Stimulated activated CD8-positive, alpha-beta memory T cell treated with anti-CD3 and anti-CD28 coated beads, Interleukin-15, amount 100 ng/mL, for 4 hours (primary cell): Measurements from ENCODE around the gene HNRNPUL1.
"Not testable (repeated sequence)": the region's sequence is repeated elsewhere in the genome, so short reads cannot be mapped to it uniquely, and the experiment has no call there.

Experiments
- DNase-seq, 2 donors: peaks; one replicate each; pipeline ENCODE4 v3.0.0-alpha.2; 2020; ENCODE audit warnings: low read depth in 2 of 2

HNRNPUL1 gene

GRCh38 chr19:41276231-41276630 lies 12.1 kb downstream of the HNRNPUL1 start:
- no peak for DNase-seq

DNA sequence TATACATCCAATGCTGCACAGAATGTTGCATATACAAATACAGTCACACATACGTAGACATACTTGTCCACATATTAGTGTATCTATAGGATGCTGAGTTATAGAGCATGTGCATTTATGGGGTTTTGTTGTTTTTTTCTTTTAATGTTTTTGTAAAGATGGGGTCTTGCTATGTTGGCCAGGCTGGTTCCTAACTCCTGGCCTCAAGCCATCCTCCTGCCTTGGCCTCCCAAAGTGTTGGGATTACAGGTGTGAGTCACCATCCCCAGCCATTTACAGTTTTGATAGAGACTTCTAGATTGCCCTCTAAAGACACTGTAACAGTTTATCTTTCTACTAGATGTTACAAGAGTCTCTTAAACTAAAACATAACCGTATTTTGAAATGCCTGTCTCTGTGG lies 14.3 kb downstream of the HNRNPUL1 start:
- DNase-seq, result no peak

DNA sequence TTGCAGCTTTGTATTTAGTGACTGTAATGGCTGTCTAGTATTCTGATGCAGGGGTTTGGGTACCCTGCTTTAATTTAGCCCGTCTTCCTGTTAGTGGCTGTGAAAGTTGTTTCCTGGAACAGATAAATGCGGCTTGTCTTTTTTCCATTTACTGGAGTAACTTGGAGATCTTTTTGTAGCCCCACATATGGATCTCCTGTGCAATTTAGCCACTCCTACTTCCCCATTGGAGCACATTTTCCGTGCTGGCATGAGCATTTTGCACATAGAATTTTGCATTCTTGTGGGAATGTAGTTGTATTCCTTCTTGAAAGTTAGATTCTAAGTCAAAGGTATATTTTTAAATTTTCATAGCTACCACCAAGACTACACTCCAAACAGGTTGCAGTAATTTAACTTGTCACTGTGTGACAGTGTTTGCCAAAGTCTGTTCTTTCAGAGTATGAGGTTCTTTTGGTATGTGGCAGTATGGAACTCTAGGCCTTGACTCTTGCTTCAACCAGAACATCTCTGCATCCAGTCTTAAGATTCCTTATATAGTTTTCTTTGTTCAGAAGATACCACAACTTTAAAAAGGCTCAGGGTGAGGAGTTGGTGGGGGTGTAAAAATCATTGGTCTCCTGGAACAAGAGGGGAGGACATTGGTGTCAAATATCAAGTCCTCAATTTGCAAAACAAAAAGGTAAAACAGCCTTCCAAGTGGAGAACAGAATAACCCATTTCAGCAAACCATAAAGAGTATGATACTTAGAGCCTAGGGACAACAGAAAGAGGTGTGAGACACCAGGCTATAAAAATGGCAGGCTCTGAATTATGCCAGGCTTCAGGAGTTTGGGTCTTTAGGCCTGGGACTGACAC lies 24.7 kb downstream of the HNRNPUL1 start:
- DNase-seq, result no peak

- not testable (repeated sequence) for DNase-seq
Measured at GRCh38 chr19:41289814-41290213, 25.6 kb downstream of the HNRNPUL1 start.

GRCh38 chr19:41294393-41294792 lies 30.2 kb downstream of the HNRNPUL1 start:
- DNase-seq, result no peak

DNA sequence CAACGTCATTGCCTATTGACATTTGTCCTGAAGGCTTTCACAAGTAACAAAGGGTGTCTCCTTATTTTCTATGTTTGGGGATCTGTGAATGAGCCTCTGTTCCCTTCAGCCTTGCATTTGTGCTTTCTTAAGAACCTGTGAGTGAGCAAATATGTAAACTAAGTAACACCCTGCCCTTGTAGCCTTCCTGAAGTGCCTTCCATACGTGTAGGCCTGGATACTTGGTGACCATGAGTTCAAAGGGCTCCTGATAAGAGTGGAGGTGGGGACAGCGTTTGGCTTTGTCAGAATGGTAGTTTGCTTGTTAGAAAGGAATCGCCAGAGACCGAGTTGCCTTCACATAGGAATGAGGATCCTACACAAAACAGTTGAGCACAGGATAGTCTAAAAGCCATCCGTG lies 31.3 kb downstream of the HNRNPUL1 start:
- no peak for DNase-seq

GRCh38 chr19:41296433-41296871 lies 32.3 kb downstream of the HNRNPUL1 start:
- no peak for DNase-seq

GRCh38 chr19:41297628-41298347 lies 33.6 kb downstream of the HNRNPUL1 start:
- DNase-seq, result no peak

DNA sequence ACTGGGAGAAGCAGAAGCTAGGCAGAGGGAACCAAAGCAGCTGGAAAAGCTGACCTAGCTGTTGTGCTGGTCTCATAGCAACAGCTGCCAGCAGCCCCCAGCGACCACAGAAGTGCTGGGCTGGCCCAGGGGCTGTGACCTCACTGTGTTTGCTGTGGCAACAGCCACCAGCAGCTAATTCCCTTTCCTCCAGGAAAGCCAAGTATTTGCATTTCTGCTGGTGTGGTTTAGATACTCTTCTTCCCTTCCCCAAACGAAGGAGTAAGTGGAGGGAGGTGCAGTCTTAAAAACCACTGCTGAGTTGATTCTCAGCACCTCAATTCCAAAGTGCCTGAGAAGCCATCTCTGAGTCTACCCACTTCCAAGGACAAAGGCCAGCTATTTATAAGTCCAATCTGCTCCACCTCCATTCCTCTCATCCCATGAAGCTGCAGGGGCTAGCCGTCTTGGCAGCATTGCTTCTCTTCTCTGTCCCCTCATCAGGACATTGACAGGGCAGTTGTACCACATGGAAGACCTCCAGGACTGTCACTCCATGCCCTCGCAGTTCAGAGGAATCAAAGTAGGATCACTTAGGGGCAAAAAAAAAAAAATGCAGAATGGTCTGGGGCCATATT lies 34.3 kb downstream of the HNRNPUL1 start:
- no peak for DNase-seq

- DNase-seq, result no peak
Measured at GRCh38 chr19:41299046-41299754, 35.0 kb downstream of the HNRNPUL1 start.

- no peak for DNase-seq
Measured at GRCh38 chr19:41299755-41300089, 35.5 kb downstream of the HNRNPUL1 start.

DNA sequence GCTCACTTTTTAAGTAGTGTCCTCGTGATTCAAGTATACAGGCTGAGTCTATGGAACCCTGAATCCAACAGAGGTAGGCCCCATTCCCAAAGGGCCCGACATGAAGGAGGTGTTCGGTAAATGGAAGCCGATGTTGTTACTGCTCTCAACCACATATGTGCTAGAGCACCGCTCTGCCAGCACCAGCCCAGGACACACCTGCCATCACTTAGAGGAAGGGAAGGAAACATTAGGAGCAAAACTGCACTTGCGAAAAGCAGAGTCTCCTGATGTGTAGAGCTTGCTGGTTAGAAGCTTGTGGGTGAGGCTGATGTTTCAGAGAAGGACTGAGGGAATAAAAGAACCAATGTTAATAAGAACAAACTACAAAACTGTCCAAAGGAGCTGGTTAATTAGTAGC lies 36.4 kb downstream of the HNRNPUL1 start:
- no peak for DNase-seq

DNA sequence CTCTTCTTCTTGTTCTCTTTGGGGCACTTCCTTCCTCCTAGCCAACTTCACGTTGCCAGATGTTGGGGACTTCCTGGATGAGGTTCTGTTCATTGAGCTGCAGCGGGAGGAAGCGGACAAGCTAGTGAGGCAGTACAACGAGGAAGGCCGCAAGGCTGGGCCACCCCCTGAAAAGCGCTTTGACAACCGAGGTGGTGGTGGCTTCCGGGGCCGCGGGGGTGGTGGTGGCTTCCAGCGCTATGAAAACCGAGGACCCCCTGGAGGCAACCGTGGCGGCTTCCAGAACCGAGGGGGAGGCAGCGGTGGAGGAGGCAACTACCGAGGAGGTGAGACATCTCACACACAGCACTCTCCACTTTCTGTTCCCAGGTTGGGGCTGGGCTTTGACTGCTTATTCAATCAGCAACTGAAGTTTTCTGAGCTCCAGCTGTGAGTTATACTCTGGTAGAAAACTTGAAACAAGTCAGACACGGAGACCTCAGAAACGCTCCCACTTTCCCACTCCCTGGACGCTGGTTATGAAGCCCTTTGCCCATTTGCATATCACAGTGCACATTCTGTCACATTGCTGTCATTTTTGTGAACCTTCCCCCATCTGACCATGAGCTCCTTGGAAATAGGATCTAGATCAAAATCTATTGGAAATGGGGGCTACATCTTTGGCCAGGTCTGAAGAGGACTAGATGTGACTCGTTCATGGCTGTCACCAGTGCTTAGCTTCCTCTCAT lies 38.6 kb downstream of the HNRNPUL1 start:
- peak; percentile 54 to 67 for DNase-seq

DNA sequence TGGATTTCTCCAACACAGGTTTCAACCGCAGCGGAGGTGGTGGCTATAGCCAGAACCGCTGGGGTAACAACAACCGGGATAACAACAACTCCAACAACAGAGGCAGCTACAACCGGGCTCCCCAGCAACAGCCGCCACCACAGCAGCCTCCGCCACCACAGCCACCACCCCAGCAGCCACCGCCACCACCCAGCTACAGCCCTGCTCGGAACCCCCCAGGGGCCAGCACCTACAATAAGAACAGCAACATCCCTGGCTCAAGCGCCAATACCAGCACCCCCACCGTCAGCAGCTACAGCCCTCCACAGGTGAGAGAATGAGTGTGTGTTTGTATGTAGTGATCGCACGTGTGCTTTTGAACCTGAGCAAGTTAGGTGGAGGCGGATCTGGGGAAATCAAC lies 39.8 kb downstream of the HNRNPUL1 start:
- DNase-seq, result no peak

DNA sequence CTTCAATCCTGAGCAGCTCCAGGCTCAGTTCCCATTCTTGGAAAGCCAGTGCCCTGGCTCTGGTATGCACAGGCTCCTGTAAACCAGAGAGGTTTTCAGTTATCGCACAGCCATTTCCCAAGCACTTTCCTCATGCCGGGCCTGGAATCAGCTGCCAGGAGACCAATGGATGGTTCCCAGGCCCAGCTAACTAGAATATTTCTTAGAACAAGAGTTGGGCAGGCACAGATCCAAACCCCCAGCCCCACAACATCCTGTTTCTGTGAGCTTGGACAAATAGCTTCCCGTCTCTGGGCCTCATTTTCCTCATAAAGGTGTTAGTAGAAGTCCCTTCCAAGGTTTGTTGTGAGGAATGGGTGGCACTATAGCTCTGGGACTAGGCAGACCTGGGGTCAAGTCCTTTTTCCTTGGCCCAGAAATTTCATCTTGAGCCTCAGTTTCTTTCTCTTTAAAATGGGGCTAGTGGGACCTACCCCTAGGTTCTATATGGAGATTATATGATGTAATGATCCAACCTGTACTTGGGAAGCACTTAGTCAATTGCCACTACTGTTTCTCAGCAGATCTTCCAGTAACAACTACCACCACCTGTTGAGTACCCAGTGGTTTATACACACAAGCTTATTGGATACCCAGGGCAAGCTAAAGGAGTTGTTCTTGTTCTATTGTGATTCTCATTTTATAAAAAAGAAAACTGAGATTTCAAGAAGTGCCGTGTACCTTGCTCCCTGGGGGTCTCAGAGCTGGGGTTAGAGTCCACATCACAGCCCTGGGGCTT lies 40.7 kb downstream of the HNRNPUL1 start:
- DNase-seq, result no peak

DNA sequence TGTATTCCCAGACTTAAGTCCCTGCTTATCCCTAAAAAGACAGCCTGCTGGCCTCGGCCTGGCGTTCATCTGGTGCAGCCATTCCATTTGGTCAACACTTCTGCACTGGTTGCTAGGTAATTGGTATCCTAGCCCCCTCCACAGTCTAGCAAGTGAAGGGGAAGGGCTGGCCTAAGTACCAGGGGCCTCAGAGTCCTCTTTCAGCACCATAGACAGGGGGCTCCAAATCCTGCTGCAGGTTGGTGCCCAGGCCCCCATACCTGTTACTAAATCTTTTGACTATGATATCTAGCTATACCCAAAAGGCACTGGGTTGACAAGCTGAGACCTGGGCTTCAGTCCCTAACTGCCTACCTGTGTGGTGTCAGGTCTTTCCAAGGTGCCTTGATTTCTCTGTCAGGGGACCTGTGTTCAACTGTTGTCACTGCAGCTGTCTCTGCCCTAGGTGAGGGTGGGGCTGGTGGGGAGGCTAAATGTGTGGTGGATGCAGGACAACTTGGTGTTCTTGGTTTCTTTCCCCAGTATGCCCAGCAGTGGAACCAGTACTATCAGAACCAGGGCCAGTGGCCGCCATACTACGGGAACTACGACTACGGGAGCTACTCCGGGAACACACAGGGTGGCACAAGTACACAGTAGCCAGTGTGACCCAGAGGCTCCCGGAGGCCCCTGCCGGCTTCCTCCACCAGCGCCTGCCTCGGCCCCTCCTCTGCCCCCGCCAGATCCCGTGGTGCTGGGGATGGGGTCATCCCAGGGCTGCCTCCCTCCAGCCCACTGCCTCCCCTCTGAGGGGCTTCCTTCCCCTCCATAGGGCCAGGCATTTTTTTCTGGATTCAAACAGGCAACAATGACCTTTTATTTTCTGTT lies 42.0 kb downstream of the HNRNPUL1 start:
- DNase-seq, result no peak

- DNase-seq, result no peak
Measured at GRCh38 chr19:41307090-41307875, 43.1 kb downstream of the HNRNPUL1 start.

DNA sequence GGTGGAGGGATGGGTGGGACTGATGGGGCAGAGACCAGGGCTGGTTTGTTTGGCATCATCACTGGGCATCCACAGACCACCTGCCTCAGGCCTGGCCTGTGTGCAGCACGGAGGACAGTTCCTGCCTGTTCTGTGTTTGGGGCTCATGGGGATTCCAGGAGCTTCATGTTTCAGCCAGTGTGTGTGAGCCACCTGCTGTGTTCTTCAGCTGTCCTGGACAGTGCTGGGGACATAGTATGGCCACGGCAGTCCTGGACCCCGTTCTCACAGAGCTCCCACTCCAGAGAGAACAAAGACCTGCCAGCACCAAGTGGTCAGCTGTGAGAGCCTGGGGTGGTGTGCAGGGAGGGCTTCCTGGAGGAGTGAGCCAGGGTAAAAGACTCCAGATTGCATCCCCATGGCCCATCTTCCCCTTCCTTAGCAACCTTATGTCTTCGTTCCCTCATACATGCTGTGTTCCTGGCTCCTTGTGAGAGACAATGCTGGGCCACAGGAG lies 43.8 kb downstream of the HNRNPUL1 start:
- DNase-seq, result no peak
